Activated CD8-positive, alpha-beta memory T cell treated with anti-CD3 and anti-CD28 coated beads, Interleukin-2, amount 10 ng/mL, durations not matched to agents 7 days and 5 days (primary cell): ENCODE data around the gene SLC1A5. TPM values are rescaled to one million over a fixed set of nuclear protein-coding genes. Genes with fewer than 3 reads are reported as not detected.
"Not testable (repeated sequence)": the region's sequence is repeated elsewhere in the genome, so short reads cannot be mapped to it uniquely, and the experiment has no call there.

Experiments used
- ATAC-seq: fragments of 150-1000 bp; cut with Tn5 transposase; one replicate; pipeline ENCODE4 v1.10.0; 2021; ENCODE audit warnings: moderate library complexity
- CTCF ChIA-PET: fragments of 350-600 bp; sonication (Branson Sonifier 250); formaldehyde crosslinking; loops from one replicate; lab custom pipeline; 2021; ENCODE audit warnings: antibody characterized with exemption; lab: Charles Lee
- DNase-seq: peaks from one replicate; pipeline ENCODE4 v3.0.0-alpha.2; 2020
- H3K27ac Mint-ChIP-seq: one replicate; pipeline ENCODE4 v1.8.0; 2021; ENCODE audit warnings: mild to moderate bottlenecking, mixed read lengths
- H3K27me3 Mint-ChIP-seq: one replicate; pipeline ENCODE4 v1.8.0; 2021; ENCODE audit warnings: mixed read lengths
- H3K36me3 Mint-ChIP-seq: one replicate; pipeline ENCODE4 v1.8.0; 2021; ENCODE audit warnings: mild to moderate bottlenecking, mixed read lengths
- H3K4me1 Mint-ChIP-seq: one replicate; pipeline ENCODE4 v1.8.0; 2021; ENCODE audit warnings: mixed read lengths
- H3K4me3 Mint-ChIP-seq: one replicate; pipeline ENCODE4 v1.8.0; 2021; ENCODE audit warnings: mild to moderate bottlenecking, moderate library complexity, mixed read lengths
- H3K9me3 Mint-ChIP-seq: one replicate; pipeline ENCODE4 v1.8.0; 2022; ENCODE audit warnings: low read depth, mixed read lengths
- total RNA-seq, 2 experiments: library from RNA; stranded (reverse); gene quantifications; one replicate each; pipeline ENCODE4 v1.2.3, GENCODE V29; 2021

Gene SLC1A5
- total RNA-seq, 2 experiments from 2014 or later, result 196 to 259 TPM

DNA sequence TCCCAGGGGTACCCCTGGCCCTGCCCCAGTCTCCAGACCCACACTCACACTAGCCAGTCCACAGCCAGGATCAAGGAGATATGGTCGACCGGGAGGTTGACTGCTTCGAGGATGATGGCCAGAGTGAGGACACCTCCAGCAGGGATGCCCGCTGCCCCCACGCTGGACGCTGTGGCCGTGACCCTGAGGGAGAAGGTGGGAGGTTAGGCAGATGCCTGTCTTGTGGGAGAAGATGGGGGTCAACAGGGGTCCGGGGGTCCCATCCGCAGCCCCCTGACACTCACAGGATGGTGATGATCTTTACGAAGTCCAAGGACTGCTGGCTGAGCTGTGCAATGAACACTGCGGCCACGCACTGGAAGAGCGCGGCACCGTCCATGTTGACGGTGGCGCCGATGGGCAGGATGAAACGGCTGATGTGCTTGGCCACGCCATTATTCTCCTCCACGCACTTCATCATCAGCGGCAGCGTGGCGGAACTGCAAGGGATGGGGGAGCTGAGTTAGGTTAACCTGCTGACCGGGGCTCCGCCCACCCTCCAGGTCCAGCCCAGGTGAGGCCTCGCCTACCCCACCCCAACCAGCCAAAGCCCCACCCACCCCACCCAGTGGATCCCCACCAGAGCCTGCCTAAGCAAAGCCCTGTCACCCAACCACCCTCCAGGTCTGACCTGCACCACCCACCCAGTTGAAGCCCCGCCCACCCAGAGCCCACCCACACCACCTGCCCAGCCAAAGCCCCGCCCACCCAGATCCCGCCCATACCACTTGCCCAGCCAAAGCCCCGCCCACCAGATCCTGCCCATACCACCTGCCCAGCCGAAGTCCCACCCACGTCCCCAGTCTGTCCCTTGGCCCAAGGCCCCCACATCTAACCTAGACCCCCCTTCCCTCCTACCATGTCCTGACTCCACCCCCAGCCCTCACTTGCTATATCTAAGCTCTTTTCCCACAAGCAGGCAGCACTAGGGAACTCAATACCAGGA, 11.2 kb downstream of the SLC1A5 start:
- Mint-ChIP-seq H3K9me3 (no peaks in the 10 kb centered on the region), H3K27ac (peak overlapping the region; percentile 18), H3K27me3 (no peaks in the 10 kb centered on the region), H3K4me3 (no peak overlapping the region), H3K4me1 (peaks cover 42% of the 10 kb centered on the region), H3K36me3 (peaks cover 56% of the 10 kb centered on the region)
- CTCF ChIA-PET, result interaction anchor here (1.7 to 2.6 kb wide), 2 partner anchors 10 to 63 kb away, joined by 5 to 13 read pairs; no protein-coding TSS in a partner anchor
- ATAC-seq (no peak), DNase-seq (no peak)

DNA sequence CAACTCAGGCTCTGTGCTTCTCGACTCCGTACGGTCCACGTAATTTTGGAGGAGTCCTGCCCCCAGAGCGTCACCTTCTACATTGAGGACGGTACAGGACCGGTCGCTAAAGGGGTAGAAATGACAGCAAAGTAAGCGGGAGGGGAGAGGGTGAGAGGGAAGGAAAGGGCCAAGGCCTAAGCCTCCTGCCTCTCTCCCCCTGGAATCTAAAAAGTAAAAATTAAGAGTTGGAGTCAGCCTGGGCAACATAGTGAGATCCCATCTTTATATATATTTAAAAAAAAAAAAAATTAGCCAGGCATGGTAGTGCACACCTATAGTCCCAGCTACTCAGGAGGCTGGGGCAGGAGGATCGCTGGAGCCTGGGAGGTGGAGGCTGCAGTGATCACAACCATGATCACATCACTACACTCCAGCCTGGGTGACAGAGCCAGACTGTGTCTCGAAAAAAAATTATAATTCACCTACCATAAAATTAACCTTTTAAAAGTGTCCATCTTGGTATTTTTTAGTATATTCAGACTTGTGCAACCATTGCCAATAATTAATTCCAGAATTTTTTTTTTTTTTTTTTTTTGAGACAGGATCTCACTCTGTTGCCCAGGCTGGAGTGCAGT, 12.6 kb downstream of the SLC1A5 start:
- no peak overlapping the region for H3K27ac Mint-ChIP-seq
- peaks cover 32% of the 10 kb centered on the region for H3K4me1 Mint-ChIP-seq
- ATAC-seq (no peak), DNase-seq (no peak)
- no peaks in the 10 kb centered on the region for H3K27me3 Mint-ChIP-seq
- H3K36me3 Mint-ChIP-seq, result peaks cover 45% of the 10 kb centered on the region
- H3K9me3 Mint-ChIP-seq, result no peaks in the 10 kb centered on the region
- no peak overlapping the region for H3K4me3 Mint-ChIP-seq
- CTCF ChIA-PET, result interaction anchor here (1.7 kb wide), 1 partner anchor 65 kb away, joined by 5 read pairs; no protein-coding TSS in a partner anchor

DNA sequence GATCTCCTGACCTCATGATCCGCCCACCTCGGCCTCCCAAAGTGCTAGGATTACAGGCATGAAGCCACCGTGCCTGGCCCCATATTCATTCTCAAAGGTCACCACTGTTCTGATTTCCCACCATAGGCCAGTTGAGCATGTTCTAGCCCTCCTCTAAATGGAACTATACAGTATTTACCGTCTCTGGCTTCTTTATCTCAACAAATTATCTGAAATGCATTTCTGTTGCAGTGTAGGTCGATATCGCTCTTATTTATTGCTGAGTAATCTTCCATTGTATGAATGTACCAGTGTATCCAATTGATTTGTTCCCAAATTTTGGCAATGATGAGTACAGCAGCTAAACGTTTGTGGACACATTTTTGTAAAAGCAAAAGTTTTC, 15.4 kb downstream of the SLC1A5 start:
- peaks cover 15% of the 10 kb centered on the region for H3K4me1 Mint-ChIP-seq
- CTCF ChIA-PET, result interaction anchor here (0.7 to 1.5 kb wide), 5 partner anchors 13 to 67 kb away, joined by 3 to 4 read pairs (median 3); no protein-coding TSS in a partner anchor
- no peaks in the 10 kb centered on the region for H3K9me3 Mint-ChIP-seq
- DNase-seq (no peak), ATAC-seq (no peak)
- H3K36me3 Mint-ChIP-seq, result peaks cover 29% of the 10 kb centered on the region
- H3K27me3 Mint-ChIP-seq, result no peaks in the 10 kb centered on the region
- H3K4me3 Mint-ChIP-seq, result no peak overlapping the region
- no peak overlapping the region for H3K27ac Mint-ChIP-seq

DNA sequence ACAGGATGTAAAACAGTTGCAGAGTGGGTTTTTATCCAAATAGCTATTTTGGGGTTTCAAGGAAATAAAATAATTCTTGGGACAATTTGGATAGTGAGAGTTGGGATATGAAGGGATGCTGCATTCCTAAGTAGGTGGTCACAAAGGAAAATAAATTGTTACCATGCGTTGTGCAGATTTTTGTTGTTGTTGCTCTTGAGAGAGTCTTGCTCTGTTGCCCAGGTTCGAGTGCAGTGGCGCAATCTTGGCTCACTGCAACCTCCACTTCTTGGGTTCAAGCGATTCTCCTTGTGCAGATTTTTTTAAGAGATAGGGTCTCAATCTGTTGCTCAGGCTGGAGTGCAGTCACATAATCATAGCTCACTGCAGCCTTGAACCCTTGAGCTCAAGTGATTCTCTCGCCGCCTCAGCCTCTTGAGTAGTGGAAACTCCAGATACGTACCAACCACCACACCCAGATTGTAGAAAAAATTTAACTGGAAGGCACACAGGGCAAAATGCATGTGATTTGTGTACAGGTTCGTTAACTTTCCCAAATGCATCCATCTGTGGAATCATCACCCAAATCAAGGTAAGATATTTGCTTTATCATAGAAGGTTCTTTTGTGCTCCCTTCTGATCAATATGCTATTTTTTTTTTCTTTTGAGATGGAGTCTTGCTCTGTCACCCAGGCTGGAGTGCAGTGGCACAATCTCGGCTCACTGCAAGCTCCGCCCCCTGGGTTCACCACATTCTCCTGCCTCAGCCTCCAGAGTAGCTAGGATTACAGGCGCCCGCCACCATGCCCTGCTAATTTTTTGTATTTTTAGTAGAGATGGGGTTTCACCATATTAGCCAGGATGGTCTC, 16.0 kb downstream of the SLC1A5 start:
- Mint-ChIP-seq H3K9me3 (no peaks in the 10 kb centered on the region), H3K4me3 (no peak overlapping the region), H3K36me3 (peaks cover 24% of the 10 kb centered on the region), H3K27ac (no peak overlapping the region), H3K27me3 (no peaks in the 10 kb centered on the region), H3K4me1 (peaks cover 13% of the 10 kb centered on the region)
- DNase-seq, result no peak
- CTCF ChIA-PET, result interaction anchor here (0.7 to 1.5 kb wide), 5 partner anchors 14 to 68 kb away, joined by 3 to 4 read pairs (median 3); no protein-coding TSS in a partner anchor
- no peak for ATAC-seq

DNA sequence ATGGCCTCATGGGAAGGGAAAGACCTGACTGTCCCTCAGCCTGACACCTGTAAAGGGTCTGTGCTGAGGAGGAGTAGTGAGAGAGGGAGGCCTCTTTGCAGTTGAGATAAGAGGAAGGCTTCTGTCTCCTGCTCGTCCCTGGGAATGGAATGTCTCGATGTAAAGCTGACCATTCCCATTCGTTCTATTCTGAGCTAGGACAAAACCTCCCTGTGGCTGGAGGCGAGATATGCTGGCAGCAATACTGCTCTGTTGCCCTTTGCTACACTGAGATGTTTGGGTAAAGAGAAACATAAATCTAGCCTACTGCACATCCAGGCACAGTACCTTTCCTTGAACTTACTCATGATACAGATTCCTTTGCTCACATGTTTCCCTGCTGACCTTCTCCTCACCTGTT, 19.6 kb downstream of the SLC1A5 start:
- CTCF ChIA-PET, result interaction anchor here (1.3 to 5.7 kb wide), 4 partner anchors 14 to 72 kb away, joined by 3 to 58 read pairs (median 37); no protein-coding TSS in a partner anchor
- not testable (repeated sequence) for DNase-seq, ATAC-seq, H3K27me3 Mint-ChIP-seq, H3K4me3 Mint-ChIP-seq, H3K9me3 Mint-ChIP-seq, H3K36me3 Mint-ChIP-seq, H3K4me1 Mint-ChIP-seq, H3K27ac Mint-ChIP-seq

GRCh38 chr19:46766569-46767317, 21.7 kb downstream of the SLC1A5 start:
- DNase-seq (peak; percentile 77), ATAC-seq (peak; percentile 81)
- no peaks in the 10 kb centered on the region for H3K9me3 Mint-ChIP-seq
- H3K36me3 Mint-ChIP-seq, result no peaks in the 10 kb centered on the region
- H3K27me3 Mint-ChIP-seq, result no peaks in the 10 kb centered on the region
- H3K4me3 Mint-ChIP-seq, result no peak overlapping the region
- H3K27ac Mint-ChIP-seq, result no peak overlapping the region
- CTCF ChIA-PET, result interaction anchor here (0.6 to 5.7 kb wide), 29 partner anchors 9 to 418 kb away, joined by 3 to 58 read pairs (median 5); partner anchors contain the start of gene SLC1A5
- H3K4me1 Mint-ChIP-seq, result peaks cover 4% of the 10 kb centered on the region

DNA sequence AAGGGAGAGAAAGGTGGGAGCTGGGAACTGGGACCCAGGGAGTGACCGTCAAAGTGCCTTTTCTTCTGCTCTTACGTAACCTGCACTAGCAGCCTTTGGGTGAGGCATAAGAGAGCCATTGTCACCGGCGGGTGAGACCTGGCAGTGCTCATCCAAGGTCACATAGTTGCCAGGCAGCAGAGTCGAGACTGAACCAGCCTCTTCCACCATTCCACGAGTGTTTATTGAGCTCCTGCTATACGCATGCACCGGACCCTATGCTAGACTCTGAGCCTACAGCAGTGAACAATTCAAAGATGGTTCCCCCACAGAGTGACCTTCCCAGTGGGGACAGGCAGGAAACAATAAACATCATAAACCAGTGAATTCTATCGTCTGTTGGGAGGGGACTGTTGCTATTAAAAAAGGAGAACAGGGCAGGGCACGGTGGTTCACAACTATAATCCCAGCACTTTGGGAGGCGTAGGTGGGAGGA, 23.5 kb downstream of the SLC1A5 start:
- Mint-ChIP-seq H3K4me3 (no peak overlapping the region), H3K9me3 (no peaks in the 10 kb centered on the region), H3K27me3 (no peaks in the 10 kb centered on the region), H3K4me1 (peaks cover 4% of the 10 kb centered on the region), H3K27ac (no peak overlapping the region), H3K36me3 (no peaks in the 10 kb centered on the region)
- CTCF ChIA-PET, result interaction anchor here (0.8 to 5.7 kb wide), 9 partner anchors 7 to 349 kb away, joined by 3 to 41 read pairs (median 17); partner anchors contain the start of gene ZC3H4
- DNase-seq (no peak), ATAC-seq (no peak)

GRCh38 chr19:46762245-46762890, 26.0 kb downstream of the SLC1A5 start:
- no peaks in the 10 kb centered on the region for H3K9me3 Mint-ChIP-seq
- DNase-seq, result no peak
- no peak overlapping the region for H3K27ac Mint-ChIP-seq
- no peaks in the 10 kb centered on the region for H3K36me3 Mint-ChIP-seq
- no peak overlapping the region for H3K4me3 Mint-ChIP-seq
- CTCF ChIA-PET, result interaction anchor here (1.2 to 1.5 kb wide), 4 partner anchors 9 to 251 kb away, joined by 3 to 5 read pairs (median 4); no protein-coding TSS in a partner anchor
- peaks cover 7% of the 10 kb centered on the region for H3K4me1 Mint-ChIP-seq
- no peak for ATAC-seq
- no peaks in the 10 kb centered on the region for H3K27me3 Mint-ChIP-seq

DNA sequence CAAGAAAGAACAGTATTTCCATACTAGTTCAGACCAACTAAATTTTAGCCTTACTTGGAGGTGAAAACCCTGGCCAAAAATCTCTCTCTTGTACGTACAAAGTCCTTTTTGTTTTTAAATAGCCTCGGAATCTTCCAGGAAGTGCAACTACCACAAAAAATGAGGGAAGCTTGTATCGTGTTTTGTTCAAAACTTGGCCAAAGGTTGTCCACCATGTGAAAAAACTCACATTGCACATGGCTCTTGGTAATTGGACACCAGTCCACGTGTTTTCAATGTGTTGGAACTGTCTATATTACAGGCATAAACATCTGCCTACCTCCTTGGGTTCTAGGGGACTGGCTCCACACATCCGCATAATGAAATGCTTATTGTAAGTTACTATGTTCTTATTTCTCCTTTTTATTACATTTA, 27.0 kb downstream of the SLC1A5 start:
- Mint-ChIP-seq H3K27ac (no peak overlapping the region), H3K9me3 (no peaks in the 10 kb centered on the region), H3K27me3 (no peaks in the 10 kb centered on the region), H3K4me3 (no peak overlapping the region), H3K4me1 (peaks cover 12% of the 10 kb centered on the region), H3K36me3 (peaks cover under 1% of the 10 kb centered on the region)
- no peak for ATAC-seq
- DNase-seq, result no peak
- CTCF ChIA-PET, result interaction anchor here (1.0 to 1.5 kb wide), 4 partner anchors 8 to 252 kb away, joined by 3 to 5 read pairs (median 4); no protein-coding TSS in a partner anchor

GRCh38 chr19:46760897-46761296, 27.5 kb downstream of the SLC1A5 start:
- H3K27ac Mint-ChIP-seq, DNase-seq, H3K27me3 Mint-ChIP-seq, H3K4me3 Mint-ChIP-seq, H3K9me3 Mint-ChIP-seq, ATAC-seq, H3K36me3 Mint-ChIP-seq: not testable (repeated sequence)
- H3K4me1 Mint-ChIP-seq, result peaks cover 14% of the 10 kb centered on the region
- CTCF ChIA-PET, result interaction anchor here (0.6 to 1.5 kb wide), 7 partner anchors 8 to 1258 kb away, joined by 3 to 5 read pairs (median 3); no protein-coding TSS in a partner anchor

- no peak for DNase-seq
- CTCF ChIA-PET, result interaction anchor here (0.6 to 1.0 kb wide), 2 partner anchors 23 to 80 kb away, joined by 3 to 5 read pairs; no protein-coding TSS in a partner anchor
- no peaks in the 10 kb centered on the region for H3K9me3 Mint-ChIP-seq
- no peak for ATAC-seq
- peaks cover 14% of the 10 kb centered on the region for H3K4me1 Mint-ChIP-seq
- H3K4me3 Mint-ChIP-seq, result no peak overlapping the region
- H3K27ac Mint-ChIP-seq, result no peak overlapping the region
- H3K27me3 Mint-ChIP-seq, result no peaks in the 10 kb centered on the region
- peaks cover 2% of the 10 kb centered on the region for H3K36me3 Mint-ChIP-seq
Observed at GRCh38 chr19:46760363-46760762, 28.0 kb downstream of the SLC1A5 start.
